CD14-positive monocyte (primary cell): Measurements from ENCODE around the gene LY86. TPM values are rescaled to one million over a fixed set of nuclear protein-coding genes. Genes with fewer than 3 reads are reported as not detected.

Experiments used
- DNase-seq, 3 donors: peaks; one replicate each; pipeline ENCODE4 v3.0.0-alpha.2; 2011 to 2022
- H2AFZ ChIP-seq: 2 replicates; pipeline ENCODE4 v1.6.0; 2012; ENCODE audit warnings: mild to moderate bottlenecking, low read depth, low read length, inconsistent platforms; ENCODE audit not compliant: insufficient read depth, poor library complexity, severe bottlenecking
- H3K27ac ChIP-seq, 2 donors: 1 replicate in 1 of 2; 2 replicates in 1 of 2; pipeline ENCODE4 v1.5.1; 2012 to 2013; ENCODE audit warnings: low read length in 2 of 2, control low read depth in 1 of 2, inconsistent platforms in 1 of 2, low read depth in 1 of 2, mild to moderate bottlenecking in 1 of 2
- H3K27me3 ChIP-seq, 2 donors: one replicate each; pipeline versions ENCODE4 v1.6.0 to v1.6.1; 2011 to 2013; ENCODE audit warnings: low read length in 2 of 2; ENCODE audit not compliant: control insufficient read depth in 2 of 2, insufficient read depth in 2 of 2
- H3K36me3 ChIP-seq, 2 donors: replicated peaks in 1 of 2; 1 replicate in 1 of 2; 2 replicates in 1 of 2; pipeline versions ENCODE4 v1.5.1 to v1.6.1; 2012 to 2013; ENCODE audit warnings: low read length in 2 of 2, control low read depth in 1 of 2, inconsistent platforms in 1 of 2, mild to moderate bottlenecking in 1 of 2; ENCODE audit not compliant: insufficient read depth in 2 of 2, control insufficient read depth in 1 of 2
- H3K4me1 ChIP-seq, 2 donors: 1 replicate in 1 of 2; 2 replicates in 1 of 2; pipeline versions ENCODE4 v1.5.1 to v1.6.1; 2012 to 2013; ENCODE audit warnings: low read length in 2 of 2, control low read depth in 1 of 2, inconsistent platforms in 1 of 2, mild to moderate bottlenecking in 1 of 2, moderate library complexity in 1 of 2; ENCODE audit not compliant: insufficient read depth in 2 of 2, control insufficient read depth in 1 of 2
- H3K4me2 ChIP-seq: replicated peaks from 2 replicates; pipeline ENCODE3; 2012; ENCODE audit warnings: low read length, moderate library complexity, mild to moderate bottlenecking; ENCODE audit not compliant: poor library complexity, severe bottlenecking; ENCODE audit errors: extremely low read depth
- H3K4me3 ChIP-seq, 3 experiments: fragments of 200-600 bp in 1 of 3; sonication (generic) in 1 of 3; replicated peaks in 1 of 3; 1 replicate in 2 of 3; 2 replicates in 1 of 3; pipeline ENCODE4 v1.5.1; 2011 to 2013; ENCODE audit warnings: low read length in 3 of 3, mild to moderate bottlenecking in 3 of 3, control low read depth in 2 of 3, low read depth in 2 of 3, inconsistent platforms in 1 of 3, moderate library complexity in 1 of 3
- H3K79me2 ChIP-seq: 2 replicates; pipeline ENCODE4 v1.6.0; 2012; ENCODE audit warnings: mild to moderate bottlenecking, control low read depth, inconsistent platforms, low read length, moderate library complexity; ENCODE audit not compliant: insufficient read depth
- H3K9ac ChIP-seq: 2 replicates; pipeline ENCODE4 v1.6.0; 2017; ENCODE audit warnings: low read length, mild to moderate bottlenecking; ENCODE audit not compliant: insufficient read depth, poor library complexity, severe bottlenecking
- H3K9me3 ChIP-seq, 2 donors: replicated peaks in 1 of 2; 1 replicate in 1 of 2; 2 replicates in 1 of 2; pipeline versions ENCODE4 v1.5.1 to v1.6.1; 2012 to 2013; ENCODE audit warnings: low read length in 2 of 2, control low read depth in 1 of 2; ENCODE audit not compliant: control insufficient read depth in 1 of 2, insufficient read depth in 1 of 2
- H4K20me1 ChIP-seq: 2 replicates; pipeline ENCODE4 v1.6.0; 2012; ENCODE audit warnings: mild to moderate bottlenecking, low read length, control low read depth, moderate library complexity; ENCODE audit not compliant: insufficient read depth
- H3K27ac Mint-ChIP-seq, 7 donors: one replicate each; pipeline ENCODE4 v1.8.0; 2020; ENCODE audit warnings: mild to moderate bottlenecking in 7 of 7, mixed read lengths in 7 of 7, moderate library complexity in 6 of 7, inconsistent platforms in 2 of 7
- H3K27me3 Mint-ChIP-seq, 3 donors: one replicate each; pipeline ENCODE4 v1.8.0; 2021 to 2022; ENCODE audit warnings: low read depth in 3 of 3, mild to moderate bottlenecking in 3 of 3, mixed read lengths in 3 of 3, moderate library complexity in 3 of 3, inconsistent platforms in 1 of 3
- H3K36me3 Mint-ChIP-seq, 2 donors: one replicate each; pipeline ENCODE4 v1.8.0; 2020; ENCODE audit warnings: mixed read lengths in 2 of 2, inconsistent platforms in 1 of 2, mild to moderate bottlenecking in 1 of 2
- H3K4me1 Mint-ChIP-seq: one replicate; pipeline ENCODE4 v1.8.0; 2020; ENCODE audit warnings: mild to moderate bottlenecking, mixed read lengths
- H3K4me3 Mint-ChIP-seq, 2 donors: one replicate each; pipeline ENCODE4 v1.8.0; 2020; ENCODE audit warnings: mild to moderate bottlenecking in 2 of 2, mixed read lengths in 2 of 2, moderate library complexity in 1 of 2
- H3K9me3 Mint-ChIP-seq, 7 donors: one replicate each; pipeline ENCODE4 v1.8.0; 2020 to 2022; ENCODE audit warnings: mixed read lengths in 7 of 7, mild to moderate bottlenecking in 6 of 7, moderate library complexity in 6 of 7, inconsistent platforms in 2 of 7
- WGBS: methylation state at CpG from one replicate; pipeline ENCODE4 v1.1.5; 2013; ENCODE audit warnings: missing lambda C conversion rate; ENCODE audit not compliant: insufficient coverage; 5-methylcytosine and 5-hydroxymethylcytosine counted together
- intact Hi-C, 2 donors: fragments of 100-400 bp; cut with micrococcal nuclease; formaldehyde crosslinking; loops; one replicate each; pipeline versions ENCODE4 v1.15.0 to v1.15.1; 2023
- polyA plus RNA-seq, 3 donors: library from polyadenylated mRNA; depleted of rRNA in 1 of 3; unstranded in 2 of 3; stranded (reverse) in 1 of 3; fragments of 300-500 nt in 2 of 3; fragments of >200 nt in 1 of 3; fragmentation: Illumina TruSeq in 2 of 3; gene quantifications; 1 replicate in 2 of 3; 2 replicates in 1 of 3; pipeline ENCODE4 v1.2.3, GENCODE V29; 2012 to 2021
- TF ChIP-seq, protein P1 (sequence below): fragments of 200-600 bp; IDR thresholded peaks from one replicate; pipeline ENCODE4 v1.8.0; 2022; ENCODE audit warnings: antibody characterized with exemption, mild to moderate bottlenecking

Gene LY86
- polyA plus RNA-seq, 3 donors = 166 to 609 (median 454) TPM

DNA sequence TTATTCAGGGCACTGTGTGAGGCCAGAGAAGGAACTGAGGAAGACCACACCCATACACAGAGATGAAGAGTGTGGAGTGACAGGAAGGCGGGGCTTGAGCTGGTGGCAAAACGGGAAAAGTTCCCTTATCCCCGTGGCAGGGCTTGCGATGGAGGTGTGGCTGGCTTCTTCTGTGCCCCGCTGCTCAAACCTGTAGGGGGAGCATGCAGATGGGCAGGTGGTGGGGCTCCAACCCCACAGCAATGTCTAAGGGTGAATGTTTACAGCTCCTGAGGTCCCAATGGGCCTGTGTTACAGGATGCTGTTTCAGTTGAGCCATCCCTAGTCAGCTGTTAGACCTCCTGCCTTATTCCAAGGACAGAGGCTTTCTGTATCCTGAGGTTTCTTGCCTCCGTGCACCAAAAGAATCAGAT lies 105.9 kb downstream of the LY86 start:
- peaks cover 63% of the 10 kb centered on the region for H3K4me1 Mint-ChIP-seq
- peak overlapping the region in 1 of 3 experiments; percentile 35 for H3K4me3 ChIP-seq
- H3K4me3 Mint-ChIP-seq = peak overlapping the region; percentile 56 to 78
- peaks cover 4 to 8% of the 10 kb centered on the region in 2 donors for H3K9me3 ChIP-seq
- H2AFZ ChIP-seq = peak overlapping the region; percentile 52
- WGBS = 25% methylated on average over 5 of the region's 6 CpGs
- DNase-seq = peak in 2 of 3 donors; percentile 47 to 57
- peaks cover 0 to 13% (median 9%) of the 10 kb centered on the region in 7 donors for H3K9me3 Mint-ChIP-seq
- no peaks in the 10 kb centered on the region for H3K27me3 Mint-ChIP-seq
- H3K27ac ChIP-seq = peak overlapping the region; percentile 65 to 81
- no peaks in the 10 kb centered on the region for H3K36me3 ChIP-seq
- no peaks in the 10 kb centered on the region for H4K20me1 ChIP-seq
- H3K36me3 Mint-ChIP-seq = peaks cover 0 to 9% of the 10 kb centered on the region in 2 donors
- TF ChIP-seq, protein P1, sequence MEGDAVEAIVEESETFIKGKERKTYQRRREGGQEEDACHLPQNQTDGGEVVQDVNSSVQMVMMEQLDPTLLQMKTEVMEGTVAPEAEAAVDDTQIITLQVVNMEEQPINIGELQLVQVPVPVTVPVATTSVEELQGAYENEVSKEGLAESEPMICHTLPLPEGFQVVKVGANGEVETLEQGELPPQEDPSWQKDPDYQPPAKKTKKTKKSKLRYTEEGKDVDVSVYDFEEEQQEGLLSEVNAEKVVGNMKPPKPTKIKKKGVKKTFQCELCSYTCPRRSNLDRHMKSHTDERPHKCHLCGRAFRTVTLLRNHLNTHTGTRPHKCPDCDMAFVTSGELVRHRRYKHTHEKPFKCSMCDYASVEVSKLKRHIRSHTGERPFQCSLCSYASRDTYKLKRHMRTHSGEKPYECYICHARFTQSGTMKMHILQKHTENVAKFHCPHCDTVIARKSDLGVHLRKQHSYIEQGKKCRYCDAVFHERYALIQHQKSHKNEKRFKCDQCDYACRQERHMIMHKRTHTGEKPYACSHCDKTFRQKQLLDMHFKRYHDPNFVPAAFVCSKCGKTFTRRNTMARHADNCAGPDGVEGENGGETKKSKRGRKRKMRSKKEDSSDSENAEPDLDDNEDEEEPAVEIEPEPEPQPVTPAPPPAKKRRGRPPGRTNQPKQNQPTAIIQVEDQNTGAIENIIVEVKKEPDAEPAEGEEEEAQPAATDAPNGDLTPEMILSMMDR = peak; percentile 13
- H3K27me3 ChIP-seq = no peaks in the 10 kb centered on the region
- intact Hi-C loops = loop anchor here (10.0 kb wide), 2 partner anchors 50 to 390 kb away; no protein-coding TSS in a partner anchor
- no peaks in the 10 kb centered on the region for H3K79me2 ChIP-seq
- H3K4me2 ChIP-seq = peak overlapping the region; percentile 46
- H3K27ac Mint-ChIP-seq = peak overlapping the region; percentile 78 to 91 (median 88)
- peak overlapping the region; percentile 49 for H3K9ac ChIP-seq
- peaks cover 61 to 72% of the 10 kb centered on the region in 2 donors for H3K4me1 ChIP-seq

DNA sequence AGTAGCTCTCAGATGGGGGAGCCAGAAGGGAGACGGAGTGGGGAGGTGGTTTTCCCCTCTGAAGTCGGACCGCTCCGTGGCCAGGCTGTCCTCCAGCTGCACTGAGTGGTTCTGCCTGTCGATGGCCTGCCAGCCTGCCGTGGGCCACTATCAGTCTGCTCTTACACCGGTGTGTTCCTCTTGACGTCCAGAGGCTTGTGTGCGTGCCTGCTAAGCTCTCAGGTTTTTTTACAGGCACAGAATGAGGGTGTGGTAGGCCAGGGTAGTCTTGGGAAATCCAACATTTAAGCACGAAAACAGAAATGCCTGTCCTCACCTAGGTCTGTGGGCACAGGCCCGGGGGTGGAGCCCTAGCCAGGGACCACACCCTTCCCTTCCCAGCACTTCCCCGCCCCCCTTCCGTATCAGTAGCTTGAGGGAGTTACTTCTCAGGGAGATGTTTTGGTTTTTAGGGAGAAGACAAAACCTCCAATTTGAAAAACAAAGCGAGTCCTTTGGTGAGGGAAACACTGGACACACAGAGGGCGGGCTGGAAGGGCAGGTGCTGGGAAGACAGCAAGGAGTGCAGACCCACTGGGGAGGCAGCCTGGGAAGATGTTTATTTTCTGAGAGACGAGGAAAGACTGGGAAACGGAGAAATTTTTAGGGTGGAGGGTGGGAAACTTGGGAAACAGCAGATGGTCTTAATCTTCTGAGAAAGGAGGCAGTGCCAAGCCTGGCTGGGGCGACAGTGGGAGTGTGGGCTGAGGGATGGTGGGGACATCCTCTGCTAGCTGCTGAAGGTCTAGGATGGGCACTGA lies 106.5 kb downstream of the LY86 start:
- H3K36me3 Mint-ChIP-seq = peaks cover 0 to 9% of the 10 kb centered on the region in 2 donors
- TF ChIP-seq, protein P1 = no peak
- no peaks in the 10 kb centered on the region for H3K27me3 Mint-ChIP-seq
- no peaks in the 10 kb centered on the region for H3K27me3 ChIP-seq
- H3K9me3 Mint-ChIP-seq = peaks cover 0 to 13% (median 9%) of the 10 kb centered on the region in 7 donors
- H3K27ac ChIP-seq = peak overlapping the region; percentile 65 to 81
- H3K36me3 ChIP-seq = no peaks in the 10 kb centered on the region
- WGBS = 82% methylated on average over 9 of the region's 18 CpGs
- no peaks in the 10 kb centered on the region for H3K79me2 ChIP-seq
- peak overlapping the region; percentile 46 for H3K4me2 ChIP-seq
- H2AFZ ChIP-seq = peak overlapping the region; percentile 52
- H3K4me1 ChIP-seq = peaks cover 61 to 72% of the 10 kb centered on the region in 2 donors
- no peaks in the 10 kb centered on the region for H4K20me1 ChIP-seq
- peaks cover 63% of the 10 kb centered on the region for H3K4me1 Mint-ChIP-seq
- peak overlapping the region; percentile 56 to 78 for H3K4me3 Mint-ChIP-seq
- DNase-seq = peak in 2 of 3 donors; percentile 63 to 74
- H3K9ac ChIP-seq = peak overlapping the region; percentile 49
- H3K4me3 ChIP-seq = peak overlapping the region in 1 of 3 experiments; percentile 35
- H3K9me3 ChIP-seq = peaks cover 4 to 8% of the 10 kb centered on the region in 2 donors
- peak overlapping the region; percentile 78 to 91 (median 88) for H3K27ac Mint-ChIP-seq
- intact Hi-C loops = loop anchor here (10.0 kb wide), 2 partner anchors 50 to 390 kb away; no protein-coding TSS in a partner anchor
